GM19035 (cell line): Measurements from ENCODE around the gene CHRNA4.
"Not testable (repeated sequence)": the region's sequence is repeated elsewhere in the genome, so short reads cannot be mapped to it uniquely, and the experiment has no call there.

Experiments
- ATAC-seq: cut with Tn5 transposase; IDR thresholded peaks from one replicate; pipeline ENCODE4 v1.9.1; 2021; ENCODE audit not compliant: unreplicated experiment

CHRNA4 gene

GRCh38 chr20:63310265-63310991, 50.7 kb downstream of the CHRNA4 start:
- ATAC-seq, result no peak

- no peak for ATAC-seq
Measured at GRCh38 chr20:63309261-63310071, 51.7 kb downstream of the CHRNA4 start.

- ATAC-seq, result no peak
Measured at GRCh38 chr20:63308218-63308911, 52.8 kb downstream of the CHRNA4 start.

GRCh38 chr20:63307538-63308217, 53.5 kb downstream of the CHRNA4 start:
- ATAC-seq, result no peak

GRCh38 chr20:63306673-63307537, 54.2 kb downstream of the CHRNA4 start:
- ATAC-seq, result no peak

GRCh38 chr20:63305933-63306672, 55.0 kb downstream of the CHRNA4 start:
- not testable (repeated sequence) for ATAC-seq

GRCh38 chr20:63305393-63305792, 55.8 kb downstream of the CHRNA4 start:
- no peak for ATAC-seq

GRCh38 chr20:63303095-63303666, 58.0 kb downstream of the CHRNA4 start:
- no peak for ATAC-seq

- ATAC-seq, result no peak
Measured at GRCh38 chr20:63301671-63302070, 59.5 kb downstream of the CHRNA4 start.

- ATAC-seq, result no peak
Measured at GRCh38 chr20:63298731-63299312, 62.3 kb downstream of the CHRNA4 start.

GRCh38 chr20:63297796-63298572, 63.2 kb downstream of the CHRNA4 start:
- no peak for ATAC-seq

GRCh38 chr20:63297371-63297781, 63.8 kb downstream of the CHRNA4 start:
- ATAC-seq, result no peak

GRCh38 chr20:63296531-63297299, 64.4 kb downstream of the CHRNA4 start:
- ATAC-seq, result no peak

- ATAC-seq, result no peak
Measured at GRCh38 chr20:63295846-63296245, 65.3 kb downstream of the CHRNA4 start.

- ATAC-seq, result no peak
Measured at GRCh38 chr20:63295422-63295821, 65.7 kb downstream of the CHRNA4 start.

GRCh38 chr20:63295018-63295417, 66.1 kb downstream of the CHRNA4 start:
- no peak for ATAC-seq

- ATAC-seq, result no peak
Measured at GRCh38 chr20:63294536-63294900, 66.6 kb downstream of the CHRNA4 start.
